Common myeloid progenitor, CD34-positive (primary cell): ENCODE measurements around the gene GSAP.

Source experiments
- CTCF ChIA-PET: fragments of 350-600 bp; sonication (Branson Sonifier 250); formaldehyde crosslinking; loops from one replicate; lab custom pipeline; 2021; ENCODE audit warnings: antibody characterized with exemption; lab: Charles Lee
- POLR2A ChIA-PET: fragments of 350-600 bp; sonication (Branson Sonifier 250); formaldehyde crosslinking; loops from one replicate; lab custom pipeline; 2021; ENCODE audit warnings: antibody characterized with exemption; lab: Charles Lee
- DNase-seq, 3 donors: peaks; one replicate each; pipeline versions ENCODE4 v3.0.0 to v3.0.0-alpha.2; 2013
- H3K27ac ChIP-seq, 2 experiments: 1 replicate in 1 of 2; 2 replicates in 1 of 2; pipeline ENCODE4 v1.7.0; 2013; ENCODE audit warnings: inconsistent platforms in 2 of 2, low read length in 2 of 2, mild to moderate bottlenecking in 2 of 2, low read depth in 1 of 2, moderate library complexity in 1 of 2; ENCODE audit not compliant: severe bottlenecking in 2 of 2, insufficient read depth in 1 of 2, poor library complexity in 1 of 2
- H3K27me3 ChIP-seq, 5 experiments: replicated peaks in 2 of 5; 1 replicate in 3 of 5; 2 replicates in 2 of 5; pipeline versions ENCODE4 v1.6.1 to v1.7.0; 2013; ENCODE audit warnings: low read length in 4 of 5, mild to moderate bottlenecking in 2 of 5, moderate library complexity in 2 of 5, inconsistent platforms in 1 of 5; ENCODE audit not compliant: insufficient read depth in 5 of 5, control insufficient read depth in 4 of 5
- H3K36me3 ChIP-seq, 4 experiments: 1 replicate in 2 of 4; 2 replicates in 2 of 4; pipeline versions ENCODE4 v1.6.1 to v1.7.0; 2013; ENCODE audit warnings: low read length in 3 of 4, control low read depth in 1 of 4, mild to moderate bottlenecking in 1 of 4; ENCODE audit not compliant: control insufficient read depth in 4 of 4, insufficient read depth in 4 of 4
- H3K4me1 ChIP-seq, 4 experiments: 1 replicate in 3 of 4; 2 replicates in 1 of 4; pipeline versions ENCODE4 v1.6.1 to v1.7.1; 2013; ENCODE audit warnings: low read length in 3 of 4, mild to moderate bottlenecking in 3 of 4, control low read depth in 1 of 4, inconsistent platforms in 1 of 4, moderate library complexity in 1 of 4; ENCODE audit not compliant: control insufficient read depth in 4 of 4, insufficient read depth in 4 of 4; ENCODE audit errors: control extremely low read depth in 1 of 4
- H3K4me3 ChIP-seq, 7 experiments: 1 replicate in 4 of 7; 2 replicates in 3 of 7; pipeline versions ENCODE4 v1.5.1 to v1.7.0; 2013; ENCODE audit warnings: mild to moderate bottlenecking in 7 of 7, low read length in 6 of 7, moderate library complexity in 6 of 7, inconsistent platforms in 2 of 7, low read depth in 2 of 7, control low read depth in 1 of 7; ENCODE audit not compliant: insufficient read depth in 4 of 7, control insufficient read depth in 1 of 7; ENCODE audit errors: extremely low read depth in 1 of 7
- H3K9me3 ChIP-seq, 5 experiments: 1 replicate in 4 of 5; 2 replicates in 1 of 5; pipeline versions ENCODE4 v1.6.1 to v1.7.1; 2013; ENCODE audit warnings: low read length in 4 of 5, mild to moderate bottlenecking in 2 of 5, inconsistent platforms in 1 of 5, low read depth in 1 of 5, moderate library complexity in 1 of 5; ENCODE audit not compliant: control insufficient read depth in 4 of 5, insufficient read depth in 2 of 5; ENCODE audit errors: control extremely low read depth in 1 of 5
- WGBS: methylation state at CpG from one replicate; pipeline ENCODE4 v1.1.5; 2013; ENCODE audit not compliant: insufficient coverage; 5-methylcytosine and 5-hydroxymethylcytosine counted together

Gene GSAP

GRCh38 chr7:77271766-77272165, 144.4 kb downstream of the GSAP start:
- Histone ChIP-seq H3K36me3 (peaks cover 0 to 8% (median 2%) of the 10 kb centered on the region in 4 experiments), H3K27me3 (no peaks in the 10 kb centered on the region), H3K9me3 (no peaks in the 10 kb centered on the region), H3K4me3 (no peak overlapping the region), H3K4me1 (peaks cover 0 to 15% (median 5%) of the 10 kb centered on the region in 4 experiments), H3K27ac (no peak overlapping the region)
- ChIA-PET POLR2A (no interaction called here), CTCF (interaction anchor here (0.6 to 4.2 kb wide), 5 partner anchors 15 to 143 kb away, joined by 3 to 17 read pairs (median 3); no protein-coding TSS in a partner anchor)
- WGBS = 91% methylated on average over 4 of the region's 5 CpGs
- DNase-seq = no peak

DNA sequence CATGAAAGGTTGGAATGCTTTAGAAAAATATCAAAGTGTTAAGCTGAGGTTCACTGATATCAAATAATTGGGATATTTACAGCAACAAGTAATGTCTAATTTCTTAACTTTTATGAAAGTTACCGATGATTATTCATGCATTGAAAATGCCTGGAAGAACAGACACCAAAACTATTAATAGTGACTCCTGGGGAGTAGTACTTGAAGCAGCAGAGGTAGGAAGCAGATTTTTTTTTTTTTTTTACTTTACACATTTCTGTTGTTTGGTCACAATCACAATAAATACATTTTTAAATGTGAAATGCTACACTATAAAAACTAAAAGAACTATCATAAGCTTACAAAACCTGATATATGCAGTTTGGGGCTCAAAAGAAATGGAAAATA, 146.1 kb downstream of the GSAP start:
- Histone ChIP-seq H3K27ac (no peak overlapping the region), H3K27me3 (no peaks in the 10 kb centered on the region), H3K4me1 (peaks cover 0 to 15% (median 5%) of the 10 kb centered on the region in 4 experiments), H3K4me3 (no peak overlapping the region), H3K9me3 (no peaks in the 10 kb centered on the region), H3K36me3 (peaks cover 0 to 8% (median under 1%) of the 10 kb centered on the region in 4 experiments)
- no CpG with 5 or more reads among the region's 1 CpG for WGBS
- DNase-seq = no peak
- ChIA-PET CTCF (interaction anchor here (0.9 to 4.2 kb wide), 4 partner anchors 17 to 62 kb away, joined by 3 to 17 read pairs (median 4); no protein-coding TSS in a partner anchor), POLR2A (interaction anchor here (0.6 kb wide), 1 partner anchor 232 kb away, joined by 3 read pairs; no protein-coding TSS in a partner anchor)

DNA sequence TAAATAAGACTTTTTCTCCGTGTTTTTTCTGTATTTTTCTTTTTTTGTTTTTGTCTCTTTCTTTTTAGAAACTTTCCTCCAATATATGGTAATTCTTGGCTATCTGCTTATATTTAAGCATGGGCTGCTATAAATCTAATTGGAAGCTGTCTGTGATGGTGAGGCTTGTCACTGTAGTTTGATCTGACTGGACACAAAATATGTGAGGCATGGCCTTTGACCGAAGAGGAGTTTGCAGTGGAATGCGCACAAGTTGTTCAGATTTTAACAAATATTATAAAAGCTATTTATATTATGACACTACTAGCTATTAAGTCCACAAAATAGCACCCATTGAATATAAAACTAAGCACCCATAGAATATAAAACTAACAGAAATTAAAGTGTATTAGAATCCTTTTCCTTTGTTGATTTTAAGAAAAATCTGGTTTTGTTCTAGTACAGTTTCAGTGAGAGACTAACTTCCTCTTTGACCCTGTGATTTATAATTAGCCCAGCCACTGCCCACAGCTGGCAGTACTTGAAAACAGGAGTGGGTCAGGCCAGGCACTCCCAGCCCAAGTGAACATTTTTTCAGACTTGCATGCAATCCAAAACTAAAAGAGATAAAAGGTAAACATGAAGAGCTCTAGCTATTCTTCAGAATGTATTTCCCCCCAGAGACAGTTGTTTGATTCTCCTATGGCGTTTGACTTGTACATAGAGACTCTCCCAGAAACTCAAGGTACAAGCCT, 146.6 kb downstream of the GSAP start:
- peak in 2 of 3 donors; percentile 35 to 40 for DNase-seq

DNA sequence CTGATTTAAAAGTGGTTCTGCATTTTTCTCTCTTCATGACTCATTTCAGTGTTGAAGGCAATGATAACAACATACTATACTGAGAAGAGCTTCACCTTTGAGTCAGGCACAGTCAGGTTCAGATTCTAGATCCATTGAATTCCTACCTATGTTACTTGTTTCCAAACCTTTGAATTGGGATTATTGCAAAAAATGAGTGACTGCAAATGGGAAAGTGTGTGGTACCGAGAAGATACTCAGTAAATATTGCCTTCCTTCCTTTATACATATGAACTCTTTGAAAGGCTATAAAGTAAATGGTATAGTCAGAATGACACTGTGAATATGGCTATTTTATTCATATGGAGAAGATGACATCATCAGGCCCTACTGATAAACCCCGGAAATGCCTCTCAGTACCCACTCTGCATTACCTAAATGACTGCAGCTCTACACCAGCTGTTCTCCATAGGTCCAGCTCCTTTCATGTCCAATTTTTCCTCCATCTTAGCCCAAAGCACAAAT, 149.8 kb downstream of the GSAP start:
- Histone ChIP-seq H3K27me3 (no peaks in the 10 kb centered on the region), H3K36me3 (peaks cover 0 to 2% (median under 1%) of the 10 kb centered on the region in 4 experiments), H3K4me3 (no peak overlapping the region), H3K9me3 (no peaks in the 10 kb centered on the region), H3K4me1 (peaks cover 0 to 15% (median 5%) of the 10 kb centered on the region in 4 experiments), H3K27ac (no peak overlapping the region)
- POLR2A ChIA-PET = no interaction called here
- CTCF ChIA-PET = interaction anchor here (0.6 to 1.4 kb wide), 3 partner anchors 12 to 138 kb away, joined by 3 to 4 read pairs (median 3); no protein-coding TSS in a partner anchor
- WGBS = 100% methylated on average over 1 of the region's 2 CpGs
- DNase-seq = no peak

More for the DNA sequence above, 146.6 kb downstream of the GSAP start:
- Histone ChIP-seq H3K4me3 (no peak overlapping the region), H3K36me3 (peaks cover 0 to 6% (median 1%) of the 10 kb centered on the region in 4 experiments), H3K27ac (no peak overlapping the region), H3K4me1 (peaks cover 0 to 15% (median 5%) of the 10 kb centered on the region in 4 experiments), H3K9me3 (no peaks in the 10 kb centered on the region), H3K27me3 (no peaks in the 10 kb centered on the region)
- no CpG with 5 or more reads among the region's 4 CpGs for WGBS
- ChIA-PET CTCF (interaction anchor here (0.9 to 4.2 kb wide), 3 partner anchors 22 to 62 kb away, joined by 3 to 17 read pairs (median 4); no protein-coding TSS in a partner anchor), POLR2A (interaction anchor here (0.6 kb wide), 1 partner anchor 233 kb away, joined by 3 read pairs; no protein-coding TSS in a partner anchor)

DNA sequence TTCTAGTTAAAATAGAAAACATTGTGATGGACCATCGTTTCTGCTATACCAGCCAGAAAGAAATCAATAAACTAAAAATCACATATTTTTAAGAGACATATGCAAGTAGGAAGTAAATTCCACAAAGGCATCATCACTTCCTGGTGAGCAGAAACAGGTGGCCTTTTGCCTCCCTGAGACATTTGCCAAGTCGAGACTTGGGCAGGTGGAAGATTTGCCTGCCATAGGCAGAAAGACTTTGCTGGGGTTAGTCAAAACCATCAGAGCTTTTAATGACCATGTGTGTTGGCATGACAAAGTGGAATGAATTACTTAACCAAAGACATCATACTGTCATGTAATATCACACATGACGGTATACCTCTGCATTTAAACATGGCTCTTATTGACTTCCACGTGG, 150.5 kb downstream of the GSAP start:
- Histone ChIP-seq H3K4me1 (peaks cover 0 to 15% (median 5%) of the 10 kb centered on the region in 4 experiments), H3K27ac (no peak overlapping the region), H3K9me3 (no peaks in the 10 kb centered on the region), H3K4me3 (no peak overlapping the region), H3K36me3 (peaks cover 0 to 1% (median under 1%) of the 10 kb centered on the region in 4 experiments), H3K27me3 (no peaks in the 10 kb centered on the region)
- 97% methylated on average over 3 of the region's 4 CpGs for WGBS
- no peak for DNase-seq
- CTCF ChIA-PET = no interaction called here
- POLR2A ChIA-PET = no interaction called here

DNA sequence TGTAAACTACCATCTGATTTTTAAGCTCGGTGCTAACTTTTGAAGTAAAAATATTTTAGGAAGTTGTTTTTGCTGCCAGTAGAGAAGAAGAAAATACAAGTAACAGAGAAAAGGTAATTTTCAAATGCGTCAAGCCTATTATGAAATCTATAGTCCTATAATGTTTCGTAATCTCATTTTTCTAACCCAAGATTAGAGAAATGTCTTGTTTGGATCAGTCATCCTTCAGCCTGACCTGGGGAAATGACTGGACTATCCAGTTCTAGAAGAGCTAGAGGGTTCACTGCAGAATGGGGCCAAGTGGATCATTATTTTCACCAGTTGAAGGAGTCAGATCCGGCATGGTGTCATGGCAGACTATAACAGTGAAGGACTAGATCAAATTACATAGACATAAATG, 153.8 kb downstream of the GSAP start:
- POLR2A ChIA-PET = no interaction called here
- no peak for DNase-seq
- no peaks in the 10 kb centered on the region for H3K9me3 ChIP-seq
- no peak overlapping the region for H3K4me3 ChIP-seq
- H3K36me3 ChIP-seq = peaks cover 0 to 6% (median under 1%) of the 10 kb centered on the region in 4 experiments
- CTCF ChIA-PET = interaction anchor here (0.9 to 1.3 kb wide), 3 partner anchors 9 to 70 kb away, joined by 3 to 4 read pairs (median 3); no protein-coding TSS in a partner anchor
- no peak overlapping the region for H3K27ac ChIP-seq
- H3K4me1 ChIP-seq = no peaks in the 10 kb centered on the region
- WGBS = 100% methylated on average over 3 of the region's 4 CpGs
- H3K27me3 ChIP-seq = no peaks in the 10 kb centered on the region
